Activated B cell treated with CpG ODN at 0.5 μM for 24 hours (primary cell): Measurements from ENCODE around the gene GPC1. TPM values are rescaled to one million over a fixed set of nuclear protein-coding genes. Genes with fewer than 3 reads are reported as not detected.

Source experiments
- ATAC-seq: fragments of 200-7000 bp; cut with Tn5 transposase; one replicate; pipeline ENCODE4 v1.10.0; 2021; ENCODE audit warnings: low read depth, mild to moderate bottlenecking, moderate library complexity
- CTCF ChIA-PET: fragments of 350-600 bp; sonication (Branson Sonifier 250); formaldehyde crosslinking; loops from one replicate; lab custom pipeline; 2021; ENCODE audit warnings: antibody characterized with exemption; lab: Charles Lee
- POLR2A ChIA-PET: fragments of 350-600 bp; sonication (Branson Sonifier 250); formaldehyde crosslinking; loops from one replicate; lab custom pipeline; 2021; ENCODE audit warnings: antibody characterized with exemption; lab: Charles Lee
- DNase-seq: peaks from one replicate; pipeline ENCODE4 v3.0.0; 2022
- H3K27ac Mint-ChIP-seq: one replicate; pipeline ENCODE4 v1.8.0; 2020; ENCODE audit warnings: mixed read lengths
- H3K27me3 Mint-ChIP-seq: one replicate; pipeline ENCODE4 v1.8.0; 2021; ENCODE audit warnings: mixed read lengths
- H3K36me3 Mint-ChIP-seq: one replicate; pipeline ENCODE4 v1.8.0; 2021; ENCODE audit warnings: low read depth, mixed read lengths
- H3K4me1 Mint-ChIP-seq: one replicate; pipeline ENCODE4 v1.8.0; 2021; ENCODE audit warnings: mixed read lengths
- H3K4me3 Mint-ChIP-seq: one replicate; pipeline ENCODE4 v1.8.0; 2020; ENCODE audit warnings: mild to moderate bottlenecking, mixed read lengths
- H3K9me3 Mint-ChIP-seq: one replicate; pipeline ENCODE4 v1.8.0; 2020; ENCODE audit warnings: mixed read lengths
- intact Hi-C: fragments of 100-400 bp; cut with micrococcal nuclease; formaldehyde crosslinking; loops from one replicate; pipeline ENCODE4 v1.15.1; 2024
- total RNA-seq: library from RNA; stranded (reverse); gene quantifications from 2 replicates; pipeline ENCODE4 v1.2.3, GENCODE V29; 2022
- TF ChIP-seq, protein P1 (sequence below): fragments of 200-600 bp; IDR thresholded peaks from one replicate; pipeline ENCODE4 v1.8.0; 2022; ENCODE audit warnings: antibody characterized with exemption, mild to moderate bottlenecking

The GPC1 gene
- total RNA-seq, 1 donor from 2014 or later: 1.9 TPM

DNA sequence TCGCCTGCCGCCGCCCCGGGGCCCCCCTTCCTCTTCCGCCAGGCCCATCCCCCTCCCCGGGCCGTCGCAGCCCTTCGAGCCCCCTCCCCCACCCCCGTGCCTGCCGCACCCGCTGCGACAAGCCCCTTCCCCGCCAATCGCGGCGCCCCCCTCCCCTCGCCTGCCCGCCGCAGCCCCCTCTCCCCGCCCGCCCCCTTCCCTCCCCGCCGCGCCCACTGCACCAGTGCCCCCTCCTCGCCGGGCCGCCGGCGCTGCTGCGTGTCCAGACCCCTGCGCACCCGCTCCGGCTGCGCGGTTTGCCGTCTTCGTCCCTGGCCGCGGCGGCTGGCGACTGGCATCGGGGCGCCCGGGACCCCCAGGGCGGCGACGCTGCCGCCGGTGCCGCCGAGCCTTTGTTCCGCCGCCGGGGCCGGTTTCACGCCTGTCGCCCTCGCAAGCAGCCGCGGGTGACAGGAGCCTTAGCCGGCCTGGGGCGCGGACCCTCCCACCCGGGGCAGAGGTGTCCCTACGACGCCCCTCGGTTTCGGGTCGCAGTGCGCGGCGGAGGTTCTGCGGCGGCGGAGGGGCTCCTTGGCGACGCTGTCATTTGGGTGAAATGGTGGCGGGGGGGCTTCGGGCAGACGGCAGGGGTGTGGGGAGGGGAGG lies 18.1 kb downstream of the GPC1 start:
- ChIA-PET POLR2A (no interaction called here), CTCF (no interaction called here)
- intact Hi-C loops: no loop called here
- no peak for DNase-seq
- TF ChIP-seq, protein P1, sequence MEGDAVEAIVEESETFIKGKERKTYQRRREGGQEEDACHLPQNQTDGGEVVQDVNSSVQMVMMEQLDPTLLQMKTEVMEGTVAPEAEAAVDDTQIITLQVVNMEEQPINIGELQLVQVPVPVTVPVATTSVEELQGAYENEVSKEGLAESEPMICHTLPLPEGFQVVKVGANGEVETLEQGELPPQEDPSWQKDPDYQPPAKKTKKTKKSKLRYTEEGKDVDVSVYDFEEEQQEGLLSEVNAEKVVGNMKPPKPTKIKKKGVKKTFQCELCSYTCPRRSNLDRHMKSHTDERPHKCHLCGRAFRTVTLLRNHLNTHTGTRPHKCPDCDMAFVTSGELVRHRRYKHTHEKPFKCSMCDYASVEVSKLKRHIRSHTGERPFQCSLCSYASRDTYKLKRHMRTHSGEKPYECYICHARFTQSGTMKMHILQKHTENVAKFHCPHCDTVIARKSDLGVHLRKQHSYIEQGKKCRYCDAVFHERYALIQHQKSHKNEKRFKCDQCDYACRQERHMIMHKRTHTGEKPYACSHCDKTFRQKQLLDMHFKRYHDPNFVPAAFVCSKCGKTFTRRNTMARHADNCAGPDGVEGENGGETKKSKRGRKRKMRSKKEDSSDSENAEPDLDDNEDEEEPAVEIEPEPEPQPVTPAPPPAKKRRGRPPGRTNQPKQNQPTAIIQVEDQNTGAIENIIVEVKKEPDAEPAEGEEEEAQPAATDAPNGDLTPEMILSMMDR: no peak
- Mint-ChIP-seq H3K27ac (no peak overlapping the region), H3K9me3 (no peaks in the 10 kb centered on the region), H3K36me3 (no peaks in the 10 kb centered on the region), H3K4me1 (peaks cover 19% of the 10 kb centered on the region), H3K4me3 (peak overlapping the region; percentile 71), H3K27me3 (peaks cover 49% of the 10 kb centered on the region)
- no peak for ATAC-seq

DNA sequence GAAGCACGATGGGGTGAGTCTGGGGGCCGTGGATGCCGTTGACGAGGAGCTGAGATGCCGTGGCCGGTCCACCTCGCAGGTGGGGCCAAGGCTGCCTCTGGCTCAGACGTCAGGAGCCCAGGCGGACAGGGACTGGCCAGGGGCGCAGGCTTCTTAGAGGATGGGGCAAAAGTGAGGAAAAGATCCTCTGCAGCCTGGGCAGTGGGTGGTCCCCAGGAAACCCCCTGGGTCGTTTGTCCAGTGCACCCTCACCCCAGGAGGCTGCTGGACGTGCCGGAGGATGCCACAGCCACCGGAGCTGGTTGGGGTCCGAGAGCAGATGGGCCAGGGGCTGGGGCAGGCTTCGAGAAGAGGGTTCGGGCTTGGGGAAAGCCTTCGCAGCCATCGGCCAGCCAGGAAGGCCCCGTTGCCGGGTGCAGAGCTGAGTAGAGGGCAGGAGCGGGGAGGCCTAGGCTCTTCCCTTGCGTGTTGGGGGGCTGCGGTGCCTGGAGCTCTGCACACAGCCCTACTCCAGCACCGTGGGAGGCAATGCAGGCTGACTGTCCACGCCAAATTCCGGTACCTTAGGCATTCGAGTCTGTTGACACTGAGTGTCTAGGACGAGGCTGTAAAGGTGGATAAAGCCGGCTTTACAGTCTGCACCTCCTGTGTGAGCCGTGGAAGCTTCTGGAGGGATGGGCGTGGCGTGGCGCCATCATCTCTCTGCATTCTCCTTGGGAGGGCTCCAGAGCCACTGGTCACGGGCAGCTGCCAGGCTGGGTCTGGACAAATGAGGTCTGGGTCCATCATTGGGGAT lies 18.8 kb downstream of the GPC1 start:
- peaks cover 47% of the 10 kb centered on the region for H3K27me3 Mint-ChIP-seq
- TF ChIP-seq, protein P1: no peak
- ATAC-seq (no peak), DNase-seq (no peak)
- POLR2A ChIA-PET: no interaction called here
- peaks cover 19% of the 10 kb centered on the region for H3K4me1 Mint-ChIP-seq
- intact Hi-C loops: no loop called here
- H3K36me3 Mint-ChIP-seq: no peaks in the 10 kb centered on the region
- no peaks in the 10 kb centered on the region for H3K9me3 Mint-ChIP-seq
- CTCF ChIA-PET: no interaction called here
- H3K27ac Mint-ChIP-seq: no peak overlapping the region
- peak overlapping the region; percentile 71 for H3K4me3 Mint-ChIP-seq

DNA sequence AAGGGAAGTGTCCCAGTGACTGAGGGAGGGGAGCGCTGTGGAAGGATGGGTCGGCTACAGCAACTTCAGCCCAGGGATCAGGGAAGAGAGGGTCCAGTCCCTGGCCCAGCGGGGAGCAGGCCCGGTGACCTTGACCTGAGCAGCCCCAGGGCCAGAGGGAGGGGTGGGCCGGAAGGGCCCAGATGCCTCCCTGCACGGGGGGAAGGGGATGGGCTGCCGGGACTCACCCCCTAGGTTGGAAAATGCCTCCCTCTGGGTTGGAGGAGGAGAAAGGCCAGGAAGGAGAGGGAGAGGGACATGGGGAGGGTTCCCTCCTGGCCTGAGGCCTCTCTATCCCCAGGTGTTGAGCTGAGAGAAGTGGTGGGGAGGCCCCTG lies 19.8 kb downstream of the GPC1 start:
- ChIA-PET CTCF (no interaction called here), POLR2A (no interaction called here)
- Mint-ChIP-seq H3K4me1 (peaks cover 15% of the 10 kb centered on the region), H3K36me3 (no peaks in the 10 kb centered on the region), H3K9me3 (no peaks in the 10 kb centered on the region), H3K4me3 (no peak overlapping the region), H3K27me3 (peaks cover 38% of the 10 kb centered on the region), H3K27ac (no peak overlapping the region)
- TF ChIP-seq, protein P1: no peak
- intact Hi-C loops: no loop called here
- ATAC-seq (no peak), DNase-seq (no peak)

DNA sequence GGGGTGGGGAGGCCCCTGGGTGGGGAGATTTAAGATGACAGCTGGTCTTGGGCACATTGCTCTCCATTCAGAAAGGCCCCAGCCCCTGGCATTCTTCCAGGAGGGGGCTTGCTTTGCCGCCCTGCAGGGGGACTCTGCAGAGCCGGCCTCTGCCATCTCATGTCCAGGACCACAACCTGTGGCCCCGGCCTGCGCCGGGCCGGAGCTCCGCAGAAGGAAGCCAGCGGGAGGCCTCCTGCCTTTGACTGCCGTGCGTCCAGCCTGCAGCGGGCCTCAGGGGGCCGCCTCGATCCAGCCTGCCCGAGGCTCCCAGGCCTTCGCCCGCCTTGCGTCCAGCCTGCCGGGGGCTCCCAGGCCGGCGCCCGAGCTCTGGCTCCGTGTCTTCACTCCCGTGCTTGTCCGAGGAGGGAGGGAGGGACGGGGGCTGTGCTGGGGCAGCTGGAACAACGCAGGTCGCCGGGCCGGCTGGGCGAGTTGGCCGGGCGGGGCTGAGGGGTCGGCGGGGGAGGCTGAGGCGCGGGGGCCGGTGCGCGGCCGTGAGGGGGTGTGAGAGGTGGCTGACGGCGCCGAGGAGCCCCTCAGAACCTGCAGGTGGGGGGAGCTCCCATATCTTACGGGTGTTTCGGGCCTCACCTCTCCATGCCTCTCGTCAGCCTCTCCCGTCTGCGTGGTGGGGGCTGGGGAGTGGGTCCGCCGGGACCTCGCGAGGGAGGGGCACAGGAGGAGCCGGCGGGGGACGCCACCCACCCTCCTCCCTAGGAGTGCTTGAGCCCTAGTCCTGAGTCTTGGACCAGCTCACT lies 20.4 kb downstream of the GPC1 start:
- Mint-ChIP-seq H3K4me1 (peaks cover 15% of the 10 kb centered on the region), H3K4me3 (no peak overlapping the region), H3K27ac (no peak overlapping the region), H3K27me3 (peaks cover 33% of the 10 kb centered on the region), H3K9me3 (no peaks in the 10 kb centered on the region), H3K36me3 (no peaks in the 10 kb centered on the region)
- no peak for ATAC-seq
- POLR2A ChIA-PET: no interaction called here
- DNase-seq: no peak
- TF ChIP-seq, protein P1: no peak
- CTCF ChIA-PET: no interaction called here
- intact Hi-C loops: no loop called here
